Renal cortex interstitium (tissue), 11 donors: ENCODE measurements around the gene OGA. TPM values are rescaled to one million over a fixed set of nuclear protein-coding genes. Genes with fewer than 3 reads are reported as not detected.

Experiments used
- DNase-seq, 11 donors: peaks; one replicate each; pipeline ENCODE4 v3.0.0-alpha.2; 2013; ENCODE audit warnings: low read depth in 9 of 11, low spot score in 4 of 11; ENCODE audit errors: extremely low read depth in 1 of 11
- polyA plus RNA-seq, 3 donors: library from polyadenylated mRNA; unstranded; fragments of 120-200 nt; gene quantifications; one replicate each; pipeline ENCODE4 v1.2.1, GENCODE V29; 2013; ENCODE audit not compliant: insufficient read length in 3 of 3

OGA gene
- polyA plus RNA-seq, 3 donors: 125 to 245 (median 168) TPM

DNA sequence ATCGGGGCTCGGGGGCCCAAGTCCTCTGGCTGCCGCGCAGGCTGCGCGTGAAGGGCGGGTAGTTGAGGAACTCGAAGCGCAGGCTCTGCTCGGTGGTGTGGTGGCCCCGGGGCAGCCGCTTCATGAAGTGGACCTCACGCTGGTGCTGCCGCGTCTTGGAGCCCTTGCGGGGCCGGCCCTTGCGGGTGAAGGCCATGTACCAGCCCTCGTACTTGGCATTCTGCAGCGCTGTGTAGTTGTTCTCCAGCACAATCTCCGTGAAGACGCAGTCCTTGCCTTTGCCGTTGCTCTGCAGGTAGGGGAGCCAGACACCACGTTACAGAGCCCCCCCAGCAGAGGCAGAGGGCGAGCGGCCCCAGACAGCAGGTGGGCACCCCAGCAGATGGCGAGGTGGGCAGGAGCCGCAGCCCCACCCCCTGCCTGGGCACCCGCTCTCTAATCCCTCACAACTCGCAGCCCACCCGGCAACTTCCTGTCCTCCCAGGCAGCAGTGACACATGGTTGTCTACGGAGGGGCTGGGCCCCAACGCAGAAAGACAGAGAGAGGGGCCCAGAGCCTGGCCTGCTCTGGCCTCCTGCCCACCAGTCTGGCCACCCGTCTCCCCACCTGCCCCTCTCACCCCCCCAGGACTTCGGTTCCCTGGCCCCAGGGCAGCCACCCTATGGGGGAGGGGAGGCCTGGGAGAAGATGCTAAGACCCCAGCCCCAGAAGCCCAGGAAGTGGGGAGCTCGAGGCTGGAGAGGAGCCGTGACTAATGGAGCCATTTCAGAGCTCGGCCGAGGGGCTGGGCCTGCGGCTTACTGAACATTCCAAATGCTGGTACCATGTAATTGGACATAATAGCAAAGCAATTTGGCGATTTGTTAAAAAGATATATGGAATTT is 47.7 kb downstream of the OGA start:
- DNase-seq: no peak

DNA sequence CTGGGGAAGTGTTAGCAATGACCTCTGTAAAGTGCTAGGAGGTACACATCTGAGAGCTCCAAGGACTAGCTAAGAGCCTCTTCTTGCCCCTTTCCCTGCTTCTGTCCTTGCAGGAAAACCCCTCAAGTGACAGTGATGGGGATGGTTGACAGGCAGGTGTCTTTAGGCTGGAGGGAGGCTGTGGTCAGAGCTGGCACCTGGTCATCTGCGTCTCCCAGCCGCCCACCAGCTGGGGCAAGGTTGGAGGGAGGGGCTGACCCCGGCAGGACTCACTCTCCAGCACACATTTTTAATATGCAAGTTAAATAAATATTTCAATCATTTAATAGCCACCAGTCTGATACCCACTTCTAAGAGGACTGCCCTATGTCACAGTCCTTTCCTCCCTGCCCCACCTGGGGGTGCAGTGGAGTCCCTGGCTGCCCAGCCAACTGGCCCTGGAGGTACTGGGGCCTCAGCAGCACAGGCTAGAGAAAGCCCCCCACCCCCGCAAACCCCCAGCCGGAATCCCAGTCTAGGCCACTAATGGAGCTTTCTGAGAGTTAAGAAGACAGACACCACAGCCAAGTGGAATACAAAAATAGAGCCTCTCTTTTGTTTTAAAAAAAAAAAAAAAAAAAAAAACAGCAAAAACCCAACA is 48.6 kb downstream of the OGA start:
- no peak for DNase-seq

- DNase-seq: no peak
These were observed 49.5 kb downstream of the OGA start for GRCh38 chr10:101768791-101769170.

- no peak for DNase-seq
These were observed 50.1 kb downstream of the OGA start for GRCh38 chr10:101767966-101768790.

DNA sequence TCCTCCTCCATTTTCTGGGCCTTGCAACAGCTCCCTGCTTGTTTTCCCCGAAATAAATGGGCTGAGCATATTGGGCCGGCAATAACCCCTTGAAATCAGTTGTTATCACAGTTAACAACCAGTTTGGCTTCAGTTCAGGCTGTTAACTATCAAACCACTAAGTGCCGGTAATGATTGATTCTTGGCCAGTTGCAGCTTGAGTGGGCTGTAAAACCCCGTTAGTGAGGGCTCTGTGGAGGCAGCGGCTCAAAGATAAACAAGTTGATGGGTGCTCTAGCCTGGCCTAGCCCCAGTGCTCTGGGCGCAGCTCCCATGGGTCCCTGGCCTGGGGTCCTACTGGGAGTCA is 50.7 kb downstream of the OGA start:
- no peak for DNase-seq

GRCh38 chr10:101766753-101767599 is 51.3 kb downstream of the OGA start:
- DNase-seq: no peak

GRCh38 chr10:101766306-101766705 is 51.9 kb downstream of the OGA start:
- no peak for DNase-seq

- DNase-seq: no peak
These were observed 55.0 kb downstream of the OGA start for GRCh38 chr10:101763141-101763846.

- no peak for DNase-seq
These were observed 55.5 kb downstream of the OGA start for GRCh38 chr10:101762736-101763135.

DNA sequence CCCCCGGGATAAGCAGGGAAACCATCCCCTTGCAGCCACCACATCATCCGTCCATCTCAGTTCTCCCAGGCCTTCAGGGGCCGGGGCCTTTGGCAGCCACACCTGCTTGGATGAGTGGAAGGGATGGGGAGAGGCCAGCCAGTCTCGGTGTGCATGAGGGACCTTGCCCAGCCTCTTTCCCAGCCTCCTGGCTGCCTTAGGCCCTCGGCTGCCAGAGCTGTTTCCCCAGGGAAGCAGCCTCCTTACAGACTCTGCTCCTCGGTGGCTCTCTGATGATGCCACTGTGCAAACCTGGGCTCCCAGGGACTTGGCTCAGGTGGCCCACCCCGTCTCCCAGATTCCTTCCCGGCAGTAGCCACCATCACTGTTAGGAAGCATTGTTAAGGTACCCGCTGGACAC is 57.0 kb downstream of the OGA start:
- DNase-seq: no peak

DNA sequence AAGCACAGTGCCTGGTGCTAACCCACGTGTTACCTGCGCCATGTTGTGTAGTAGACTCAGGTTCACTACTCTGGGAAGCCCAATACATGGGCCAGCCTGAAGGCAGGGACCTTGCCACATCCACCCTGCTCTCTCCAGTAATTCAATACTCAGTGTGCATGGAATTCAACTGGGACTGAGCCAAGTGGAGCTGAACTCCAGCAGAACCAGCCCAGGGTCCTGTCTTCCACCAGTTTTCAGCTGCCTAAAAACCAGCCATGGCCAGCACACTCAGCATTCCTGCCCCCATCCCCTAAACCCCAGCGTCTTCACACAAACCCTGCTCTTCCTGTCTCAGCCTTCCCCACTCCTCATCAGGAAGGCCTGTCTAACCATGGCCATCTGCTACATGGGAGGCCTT is 57.7 kb downstream of the OGA start:
- no peak for DNase-seq

- DNase-seq: no peak
These were observed 58.7 kb downstream of the OGA start for GRCh38 chr10:101759309-101760247.

DNA sequence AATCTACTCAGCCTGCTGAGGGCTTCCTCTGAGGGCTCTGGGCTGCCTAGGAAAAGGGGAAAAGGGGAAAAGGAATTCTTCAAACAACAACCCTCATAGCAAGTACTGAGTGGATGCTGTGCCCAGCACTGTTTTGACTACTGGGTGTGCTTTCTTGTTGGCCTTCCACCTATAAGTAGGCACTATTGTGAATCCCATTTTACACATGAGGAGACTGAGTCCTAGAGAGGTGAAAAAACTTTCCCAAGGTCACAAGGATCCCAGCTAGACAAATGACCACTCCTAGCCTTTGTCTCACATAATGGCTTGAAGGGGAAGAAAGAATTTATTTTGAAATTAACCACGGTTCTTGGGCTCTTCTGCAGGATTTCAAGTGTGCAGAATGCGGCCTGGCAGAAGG is 59.4 kb downstream of the OGA start:
- DNase-seq: no peak

- no peak for DNase-seq
These were observed 66.0 kb downstream of the OGA start for GRCh38 chr10:101752241-101752640.

DNA sequence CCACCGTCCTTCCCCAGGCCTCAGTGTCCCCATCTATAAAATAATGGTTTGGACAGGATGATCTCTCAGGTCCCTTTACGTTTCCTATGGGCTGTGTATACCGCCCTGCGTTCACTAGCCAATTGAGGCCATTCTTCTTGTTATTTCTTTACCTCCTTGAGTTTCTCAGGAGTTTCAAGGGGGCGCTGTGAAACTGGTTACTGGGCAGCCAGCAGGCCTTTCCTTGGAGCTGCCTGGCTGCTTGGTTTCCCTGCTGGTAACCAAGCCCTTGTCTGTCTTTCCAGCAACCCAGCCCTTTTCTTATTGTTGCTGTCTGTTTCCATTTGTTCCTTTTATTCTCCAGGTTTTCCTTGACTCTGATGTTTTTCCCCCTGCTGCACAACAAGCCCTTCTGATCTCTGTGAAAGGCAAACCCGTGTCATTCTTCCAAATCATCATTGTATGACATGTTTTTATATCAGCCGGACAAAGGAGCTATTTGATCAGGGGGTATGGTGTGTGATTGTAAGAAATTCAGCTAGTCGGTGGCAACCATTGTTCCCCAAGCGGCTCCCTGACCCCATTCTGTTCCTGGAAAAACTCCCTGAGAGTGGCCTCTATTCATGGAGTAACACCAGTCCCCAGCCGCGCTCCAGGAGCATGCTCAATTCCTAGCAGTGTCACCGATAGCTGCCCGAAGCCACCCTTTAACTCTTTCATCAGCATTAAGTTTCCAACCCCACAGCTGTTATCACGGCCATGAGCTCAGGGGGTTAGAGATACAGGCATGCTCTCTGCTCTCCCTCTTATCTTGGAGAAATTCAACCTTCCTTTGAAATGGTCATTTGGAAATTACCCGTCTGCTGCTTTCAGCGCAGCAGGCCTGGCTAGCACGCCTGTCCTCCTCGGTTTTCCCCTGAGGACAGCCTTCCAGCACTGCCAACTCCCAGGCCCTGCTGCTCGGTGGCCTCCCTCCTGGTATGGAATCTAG is 68.9 kb downstream of the OGA start:
- DNase-seq: no peak

- no peak for DNase-seq
These were observed 69.7 kb downstream of the OGA start for GRCh38 chr10:101748496-101748895.
